ENCODE measurements around the gene BICD1.

DNA sequence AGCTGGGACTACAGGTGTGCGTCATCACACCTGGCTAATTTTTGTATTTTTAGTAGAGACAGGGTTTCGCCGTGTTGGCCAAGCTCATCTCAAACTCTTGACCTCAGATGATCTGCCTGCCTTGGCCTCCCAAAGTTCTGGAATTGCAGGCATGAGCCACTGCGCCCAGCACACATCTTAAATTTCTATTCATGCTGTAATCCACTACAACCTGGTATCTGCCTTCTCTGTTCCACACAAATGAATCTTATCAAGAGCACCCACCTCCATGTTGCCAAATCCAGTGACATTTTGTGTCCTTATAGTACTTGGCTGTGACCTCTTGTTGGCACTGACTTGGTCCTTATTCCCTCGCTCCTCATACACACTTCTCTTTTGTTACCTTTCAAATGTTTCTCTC is 5.8 kb upstream of the BICD1 start:
- TF ChIP-seq, protein P1, sequence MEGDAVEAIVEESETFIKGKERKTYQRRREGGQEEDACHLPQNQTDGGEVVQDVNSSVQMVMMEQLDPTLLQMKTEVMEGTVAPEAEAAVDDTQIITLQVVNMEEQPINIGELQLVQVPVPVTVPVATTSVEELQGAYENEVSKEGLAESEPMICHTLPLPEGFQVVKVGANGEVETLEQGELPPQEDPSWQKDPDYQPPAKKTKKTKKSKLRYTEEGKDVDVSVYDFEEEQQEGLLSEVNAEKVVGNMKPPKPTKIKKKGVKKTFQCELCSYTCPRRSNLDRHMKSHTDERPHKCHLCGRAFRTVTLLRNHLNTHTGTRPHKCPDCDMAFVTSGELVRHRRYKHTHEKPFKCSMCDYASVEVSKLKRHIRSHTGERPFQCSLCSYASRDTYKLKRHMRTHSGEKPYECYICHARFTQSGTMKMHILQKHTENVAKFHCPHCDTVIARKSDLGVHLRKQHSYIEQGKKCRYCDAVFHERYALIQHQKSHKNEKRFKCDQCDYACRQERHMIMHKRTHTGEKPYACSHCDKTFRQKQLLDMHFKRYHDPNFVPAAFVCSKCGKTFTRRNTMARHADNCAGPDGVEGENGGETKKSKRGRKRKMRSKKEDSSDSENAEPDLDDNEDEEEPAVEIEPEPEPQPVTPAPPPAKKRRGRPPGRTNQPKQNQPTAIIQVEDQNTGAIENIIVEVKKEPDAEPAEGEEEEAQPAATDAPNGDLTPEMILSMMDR (IDR thresholded peaks at IDR 0.05), result no peak
- TF ChIP-seq POLR2A (IDR thresholded peaks at IDR 0.05), result no peak

Measured in esophagus squamous epithelium (tissue), 4 donors.